Endothelial cell of umbilical vein (primary cell): ENCODE data around the gene METTL24. TPM values are rescaled to one million over a fixed set of nuclear protein-coding genes. Genes with fewer than 3 reads are reported as not detected.

Experiments used
- BruUV-seq: library from RNA; stranded (reverse); fragments of 400-500 nt; replicated peaks from 2 replicates; lab custom pipeline; 2021; lab: Mats Ljungman, UMichigan
- CTCF ChIA-PET: fragments of 300-600, 350-600 bp; sonication (Branson Sonifier 250); formaldehyde crosslinking; loops from one replicate; lab custom pipeline; 2021; ENCODE audit warnings: antibody characterized with exemption, inconsistent platforms; lab: Charles Lee
- POLR2A ChIA-PET: fragments of 300-600, 350-600 bp; sonication (Branson Sonifier 250); formaldehyde crosslinking; loops from one replicate; lab custom pipeline; 2021; ENCODE audit warnings: antibody characterized with exemption, inconsistent platforms; lab: Charles Lee
- DNase-seq: peaks from one replicate; pipeline ENCODE4 v3.0.0-alpha.2; 2011; ENCODE audit warnings: low read depth, low spot score
- FAIRE-seq: peaks from 2 replicates; lab custom pipeline; 2011; peaks lifted over from hg19 to GRCh38; lab: Jason Lieb, UNC
- H2AFZ ChIP-seq: 2 replicates; pipeline ENCODE4 v1.6.0; 2012; ENCODE audit warnings: low read depth, low read length, control low read depth, inconsistent platforms
- H3K27ac ChIP-seq: 2 replicates; pipeline ENCODE4 v1.5.1; 2011; ENCODE audit warnings: low read depth, mild to moderate bottlenecking, control low read depth, low read length, moderate library complexity; ENCODE audit not compliant: insufficient read depth
- H3K27me3 ChIP-seq, 2 experiments: 2 replicates each; pipeline versions ENCODE4 v1.6.0 to v1.6.1; 2011; ENCODE audit warnings: low read length in 2 of 2, mixed read lengths in 1 of 2; ENCODE audit not compliant: control insufficient read depth in 2 of 2, insufficient read depth in 2 of 2
- H3K36me3 ChIP-seq, 2 experiments: 2 replicates in 1 of 2; 3 replicates in 1 of 2; pipeline ENCODE4 v1.5.1; 2011; ENCODE audit warnings: low read length in 2 of 2, mild to moderate bottlenecking in 1 of 2, moderate library complexity in 1 of 2; ENCODE audit not compliant: control insufficient read depth in 2 of 2, insufficient read depth in 2 of 2; ENCODE audit errors: extremely low read depth in 1 of 2
- H3K4me1 ChIP-seq: 3 replicates; pipeline ENCODE4 v1.5.1; 2011; ENCODE audit warnings: mild to moderate bottlenecking, low read length; ENCODE audit not compliant: control insufficient read depth, insufficient read depth; ENCODE audit errors: extremely low read depth
- H3K4me2 ChIP-seq: 2 replicates; pipeline ENCODE4 v1.6.1; 2011; ENCODE audit warnings: low read length, control low read depth, mixed read lengths; ENCODE audit not compliant: insufficient read depth
- H3K4me3 ChIP-seq, 3 experiments: fragments of 200-600 bp in 1 of 3; sonication (generic), shearing (Covaris generic) in 1 of 3; replicated peaks in 1 of 3; 2 replicates each; pipeline ENCODE4 v1.5.1; 2011 to 2016; ENCODE audit warnings: control low read depth in 3 of 3, low read length in 3 of 3, mild to moderate bottlenecking in 2 of 3, inconsistent platforms in 1 of 3, low read depth in 1 of 3, moderate library complexity in 1 of 3; ENCODE audit not compliant: insufficient read depth in 1 of 3
- H3K79me2 ChIP-seq: 2 replicates; pipeline ENCODE4 v1.6.0; 2012; ENCODE audit warnings: low read length, inconsistent platforms; ENCODE audit not compliant: control insufficient read depth, insufficient read depth
- H3K9ac ChIP-seq: replicated peaks from 2 replicates; pipeline ENCODE3; 2011; ENCODE audit warnings: low read length, control low read depth; ENCODE audit not compliant: insufficient read depth; ENCODE audit errors: extremely low read depth
- H3K9me1 ChIP-seq: replicated peaks from 3 replicates; pipeline ENCODE4 v1.6.0; 2011; ENCODE audit warnings: mild to moderate bottlenecking, low read length; ENCODE audit not compliant: control insufficient read depth, insufficient read depth; ENCODE audit errors: extremely low read depth
- H3K9me3 ChIP-seq: replicated peaks from 2 replicates; pipeline ENCODE4 v1.5.1; 2012; ENCODE audit warnings: low read length, inconsistent platforms; ENCODE audit not compliant: control insufficient read depth, insufficient read depth
- H4K20me1 ChIP-seq: replicated peaks from 2 replicates; pipeline ENCODE3; 2011; ENCODE audit warnings: mild to moderate bottlenecking, low read length; ENCODE audit not compliant: control insufficient read depth, insufficient read depth; ENCODE audit errors: extremely low read depth
- EZH2 ChIP-seq: IDR thresholded peaks from 2 replicates; pipeline ENCODE4 v1.6.1; 2012; ENCODE audit warnings: borderline replicate concordance, low read depth, mild to moderate bottlenecking, moderate library complexity, low read length, inconsistent platforms; ENCODE audit not compliant: severe bottlenecking
- FOS ChIP-seq: IDR thresholded peaks from 2 replicates; pipeline ENCODE4 v1.6.1; 2011; ENCODE audit warnings: mild to moderate bottlenecking, low read length, moderate library complexity, borderline replicate concordance; ENCODE audit not compliant: insufficient read depth
- JUN ChIP-seq: IDR thresholded peaks from 2 replicates; pipeline ENCODE4 v1.6.1; 2011; ENCODE audit warnings: borderline replicate concordance, low read depth; ENCODE audit not compliant: insufficient read length, insufficient read depth
- MYC ChIP-seq: IDR thresholded peaks from one replicate; pipeline ENCODE4 v1.6.1; 2011; ENCODE audit warnings: mild to moderate bottlenecking, low read depth, low read length
- POLR2AphosphoS5 ChIP-seq: IDR thresholded peaks from 2 replicates; pipeline ENCODE4 v1.6.1; 2012; ENCODE audit warnings: low read depth, mild to moderate bottlenecking, control low read depth, low read length, moderate library complexity; ENCODE audit not compliant: insufficient read depth
- dilution Hi-C: fragments of 300-500 bp; cut with MboI; formaldehyde crosslinking; loops from one replicate; pipeline ENCODE4 v1.15.0; 2019; ENCODE audit warnings: low sequenced_read_pairs; ENCODE audit not compliant: extremely low pct_ligation_motif_present
- intact Hi-C: fragments of 100-400 bp; cut with micrococcal nuclease; formaldehyde crosslinking; loops from one replicate; pipeline ENCODE4 v1.10.0; 2022
- polyA plus RNA-seq, 4 experiments: library from polyadenylated mRNA; depleted of rRNA in 3 of 4; stranded (reverse) in 3 of 4; unstranded in 1 of 4; fragments of >200 nt; gene quantifications; 2 replicates each; pipeline versions ENCODE4 v1.2.1 to v1.2.3, GENCODE V29; 2011 to 2012; ENCODE audit warnings: missing spikeins in 1 of 4
- total RNA-seq: library from RNA; stranded (reverse); gene quantifications from 2 replicates; pipeline ENCODE4 v1.2.3, GENCODE V29; 2021
- TF ChIP-seq, protein P1 (sequence below), 2 donors: IDR thresholded peaks; 1 replicate in 1 of 2; 2 replicates in 1 of 2; pipeline ENCODE4 v1.5.1; 2011; ENCODE audit warnings: low read length in 2 of 2, mild to moderate bottlenecking in 2 of 2, moderate library complexity in 2 of 2, control low read depth in 1 of 2, inconsistent platforms in 1 of 2, low read depth in 1 of 2; ENCODE audit not compliant: insufficient read depth in 1 of 2; ENCODE audit errors: extremely low read depth in 1 of 2
- TF ChIP-seq, protein P2 (sequence below): IDR thresholded peaks from 2 replicates; pipeline ENCODE4 v1.6.1; 2011; ENCODE audit not compliant: insufficient read depth, insufficient read length

METTL24 gene
- total and polyA plus RNA-seq, 2 donors (not counting 3 experiments of a cell fraction or from before 2014, with no cell fraction given): not detected

DNA sequence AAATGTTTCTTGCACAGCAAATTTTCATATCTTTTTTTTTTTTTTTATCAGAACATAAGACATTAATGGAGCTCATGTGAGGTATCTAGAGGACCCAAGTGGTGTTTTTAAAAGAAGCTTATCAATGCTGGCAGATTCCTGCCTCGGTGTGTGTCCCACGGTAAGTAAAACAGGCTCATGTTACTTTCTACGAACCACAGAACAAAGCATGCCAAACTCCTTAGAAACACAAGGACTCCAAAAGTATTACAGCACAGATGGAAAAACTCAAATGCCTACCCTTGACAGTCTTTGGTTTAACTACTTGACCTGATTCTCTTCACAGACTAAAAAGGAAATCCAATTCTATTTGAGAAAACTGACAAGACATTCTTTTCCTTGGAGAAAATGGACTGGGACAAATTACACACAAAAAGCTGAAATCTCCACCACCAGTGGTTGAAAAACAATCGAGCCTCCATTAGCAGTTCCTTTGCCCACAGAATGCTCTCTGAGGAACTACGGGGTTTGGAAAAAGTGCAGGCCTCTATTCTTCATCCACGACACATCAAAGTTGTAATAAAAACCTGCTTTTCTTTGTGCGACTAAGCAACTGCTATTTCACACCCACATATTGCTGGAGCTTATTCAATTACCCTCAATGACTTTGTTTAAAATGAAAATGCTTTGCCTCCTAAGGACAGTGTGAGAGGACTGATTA is 5.4 kb downstream of the METTL24 start:
- Histone ChIP-seq H3K27ac (no peak overlapping the region), H3K4me2 (no peak overlapping the region), H2AFZ (no peak overlapping the region), H3K27me3 (peaks cover 19 to 32% of the 10 kb centered on the region in 2 experiments), H3K9ac (no peak overlapping the region), H3K4me3 (no peak overlapping the region), H3K9me3 (no peaks in the 10 kb centered on the region), H4K20me1 (no peaks in the 10 kb centered on the region), H3K9me1 (no peaks in the 10 kb centered on the region), H3K79me2 (no peaks in the 10 kb centered on the region), H3K4me1 (no peaks in the 10 kb centered on the region), H3K36me3 (no peaks in the 10 kb centered on the region)
- DNase-seq (no peak), FAIRE-seq (no peak)
- TF ChIP-seq, protein P1, sequence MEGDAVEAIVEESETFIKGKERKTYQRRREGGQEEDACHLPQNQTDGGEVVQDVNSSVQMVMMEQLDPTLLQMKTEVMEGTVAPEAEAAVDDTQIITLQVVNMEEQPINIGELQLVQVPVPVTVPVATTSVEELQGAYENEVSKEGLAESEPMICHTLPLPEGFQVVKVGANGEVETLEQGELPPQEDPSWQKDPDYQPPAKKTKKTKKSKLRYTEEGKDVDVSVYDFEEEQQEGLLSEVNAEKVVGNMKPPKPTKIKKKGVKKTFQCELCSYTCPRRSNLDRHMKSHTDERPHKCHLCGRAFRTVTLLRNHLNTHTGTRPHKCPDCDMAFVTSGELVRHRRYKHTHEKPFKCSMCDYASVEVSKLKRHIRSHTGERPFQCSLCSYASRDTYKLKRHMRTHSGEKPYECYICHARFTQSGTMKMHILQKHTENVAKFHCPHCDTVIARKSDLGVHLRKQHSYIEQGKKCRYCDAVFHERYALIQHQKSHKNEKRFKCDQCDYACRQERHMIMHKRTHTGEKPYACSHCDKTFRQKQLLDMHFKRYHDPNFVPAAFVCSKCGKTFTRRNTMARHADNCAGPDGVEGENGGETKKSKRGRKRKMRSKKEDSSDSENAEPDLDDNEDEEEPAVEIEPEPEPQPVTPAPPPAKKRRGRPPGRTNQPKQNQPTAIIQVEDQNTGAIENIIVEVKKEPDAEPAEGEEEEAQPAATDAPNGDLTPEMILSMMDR (IDR thresholded peaks at IDR 0.05; ENCODE audit: extremely low read depth in 1 of 2, insufficient read depth in 1 of 2, low read depth in 1 of 2, low read length in 2 of 2): no peak
- no peak for TF ChIP-seq POLR2AphosphoS5
- no peak for TF ChIP-seq EZH2
- TF ChIP-seq JUN: no peak
- TF ChIP-seq MYC: no peak
- TF ChIP-seq FOS: no peak
- TF ChIP-seq, protein P2, sequence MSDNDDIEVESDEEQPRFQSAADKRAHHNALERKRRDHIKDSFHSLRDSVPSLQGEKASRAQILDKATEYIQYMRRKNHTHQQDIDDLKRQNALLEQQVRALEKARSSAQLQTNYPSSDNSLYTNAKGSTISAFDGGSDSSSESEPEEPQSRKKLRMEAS: no peak
- POLR2A ChIA-PET: no interaction called here
- CTCF ChIA-PET: no interaction called here
- BruUV-seq: no TSS peak
- intact Hi-C loops (no loop called here), dilution Hi-C loops (no loop called here)
